ENCODE results near the gene PPARD.

PPARD gene

GRCh38 chr6:35351422-35351821, 9.1 kb downstream of the PPARD start:
- Histone ChIP-seq H3K27me3 (no peaks in the 10 kb centered on the region), H3K9me3 (no peaks in the 10 kb centered on the region), H3K36me3 (peaks cover 40% of the 10 kb centered on the region), H3K4me3 (ENCODE audit: low read depth, low read length) (no peak overlapping the region), H3K4me1 (peaks cover 6% of the 10 kb centered on the region; the same call in 1 of the 2 replicates)
- no peak for DNase-seq
- TF ChIP-seq CTCF (IDR thresholded peaks at IDR 0.05; ENCODE audit: low read depth, low read length), result no peak

- no peak for DNase-seq
- no peak overlapping the region for H3K4me3 ChIP-seq (ENCODE audit: low read depth, low read length)
- H3K36me3 ChIP-seq, result peaks cover 44% of the 10 kb centered on the region
- TF ChIP-seq CTCF (IDR thresholded peaks at IDR 0.05; ENCODE audit: low read depth, low read length), result no peak
- H3K4me1 ChIP-seq, result peaks cover 3% of the 10 kb centered on the region; the same call in 1 of the 2 replicates
- no peaks in the 10 kb centered on the region for H3K9me3 ChIP-seq
- no peaks in the 10 kb centered on the region for H3K27me3 ChIP-seq
Observed at GRCh38 chr6:35352735-35353134, 10.4 kb downstream of the PPARD start.

GRCh38 chr6:35354361-35355135, 12.2 kb downstream of the PPARD start:
- peaks cover 36% of the 10 kb centered on the region for H3K36me3 ChIP-seq
- TF ChIP-seq CTCF (IDR thresholded peaks at IDR 0.05; ENCODE audit: low read depth, low read length), result no peak
- DNase-seq, result no peak
- H3K4me3 ChIP-seq (ENCODE audit: low read depth, low read length), result no peak overlapping the region
- no peaks in the 10 kb centered on the region for H3K27me3 ChIP-seq
- H3K4me1 ChIP-seq, result peaks cover 3% of the 10 kb centered on the region; the same call in 1 of the 2 replicates
- H3K9me3 ChIP-seq, result no peaks in the 10 kb centered on the region

- peaks cover 3% of the 10 kb centered on the region; the same call in 1 of the 2 replicates for H3K4me1 ChIP-seq
- TF ChIP-seq CTCF (IDR thresholded peaks at IDR 0.05; ENCODE audit: low read depth, low read length), result no peak
- H3K9me3 ChIP-seq, result no peaks in the 10 kb centered on the region
- H3K36me3 ChIP-seq, result peaks cover 34% of the 10 kb centered on the region
- no peaks in the 10 kb centered on the region for H3K27me3 ChIP-seq
- DNase-seq, result no peak
- H3K4me3 ChIP-seq (ENCODE audit: low read depth, low read length), result no peak overlapping the region
Observed at GRCh38 chr6:35356391-35356790, 14.0 kb downstream of the PPARD start.

GRCh38 chr6:35357677-35358076, 15.3 kb downstream of the PPARD start:
- no peak for DNase-seq
- no peak for TF ChIP-seq CTCF (IDR thresholded peaks at IDR 0.05; ENCODE audit: low read depth, low read length)
- H3K36me3 ChIP-seq, result peaks cover 24% of the 10 kb centered on the region

GRCh38 chr6:35358086-35358485, 15.7 kb downstream of the PPARD start:
- H3K27me3 ChIP-seq, result no peaks in the 10 kb centered on the region
- H3K9me3 ChIP-seq, result no peaks in the 10 kb centered on the region
- no peak for TF ChIP-seq CTCF (IDR thresholded peaks at IDR 0.05; ENCODE audit: low read depth, low read length)
- DNase-seq, result no peak
- H3K4me3 ChIP-seq (ENCODE audit: low read depth, low read length), result no peak overlapping the region
- H3K4me1 ChIP-seq, result peaks cover 14% of the 10 kb centered on the region
- peaks cover 20% of the 10 kb centered on the region for H3K36me3 ChIP-seq

More at GRCh38 chr6:35357677-35358076, 15.3 kb downstream of the PPARD start:
- Histone ChIP-seq H3K27me3 (no peaks in the 10 kb centered on the region), H3K4me3 (ENCODE audit: low read depth, low read length) (no peak overlapping the region), H3K9me3 (no peaks in the 10 kb centered on the region), H3K4me1 (peaks cover 10% of the 10 kb centered on the region)
